Measurements from ENCODE around the gene RPS8. TPM values are rescaled to one million over a fixed set of nuclear protein-coding genes. Genes with fewer than 3 reads are reported as not detected.
"Not testable (repeated sequence)": the region's sequence is repeated elsewhere in the genome, so short reads cannot be mapped to it uniquely, and the experiment has no call there.

Gene RPS8
- total RNA-seq, 1 donor from 2014 or later = 1,179 TPM

GRCh38 chr1:44787506-44787905 lies 12.2 kb downstream of the RPS8 start:
- Mint-ChIP-seq H3K27me3 (ENCODE audit: low read depth) (no peaks in the 10 kb centered on the region), H3K36me3 (ENCODE audit: low read depth) (no peaks in the 10 kb centered on the region), H3K4me1 (ENCODE audit: low read depth) (peaks cover 22% of the 10 kb centered on the region), H3K27ac (ENCODE audit: unreplicated experiment) (no peak overlapping the region), H3K9me3 (ENCODE audit: low read depth) (no peaks in the 10 kb centered on the region), H3K4me3 (ENCODE audit: unreplicated experiment) (no peak overlapping the region)
- peak; percentile 52 for DNase-seq (ENCODE audit: low spot score)
- TF ChIP-seq, protein P1, sequence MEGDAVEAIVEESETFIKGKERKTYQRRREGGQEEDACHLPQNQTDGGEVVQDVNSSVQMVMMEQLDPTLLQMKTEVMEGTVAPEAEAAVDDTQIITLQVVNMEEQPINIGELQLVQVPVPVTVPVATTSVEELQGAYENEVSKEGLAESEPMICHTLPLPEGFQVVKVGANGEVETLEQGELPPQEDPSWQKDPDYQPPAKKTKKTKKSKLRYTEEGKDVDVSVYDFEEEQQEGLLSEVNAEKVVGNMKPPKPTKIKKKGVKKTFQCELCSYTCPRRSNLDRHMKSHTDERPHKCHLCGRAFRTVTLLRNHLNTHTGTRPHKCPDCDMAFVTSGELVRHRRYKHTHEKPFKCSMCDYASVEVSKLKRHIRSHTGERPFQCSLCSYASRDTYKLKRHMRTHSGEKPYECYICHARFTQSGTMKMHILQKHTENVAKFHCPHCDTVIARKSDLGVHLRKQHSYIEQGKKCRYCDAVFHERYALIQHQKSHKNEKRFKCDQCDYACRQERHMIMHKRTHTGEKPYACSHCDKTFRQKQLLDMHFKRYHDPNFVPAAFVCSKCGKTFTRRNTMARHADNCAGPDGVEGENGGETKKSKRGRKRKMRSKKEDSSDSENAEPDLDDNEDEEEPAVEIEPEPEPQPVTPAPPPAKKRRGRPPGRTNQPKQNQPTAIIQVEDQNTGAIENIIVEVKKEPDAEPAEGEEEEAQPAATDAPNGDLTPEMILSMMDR (IDR thresholded peaks at IDR 0.05) = no peak

GRCh38 chr1:44788120-44788860 lies 12.9 kb downstream of the RPS8 start, which contains the start of gene BEST4:
BEST4 (minus strand) TSS chr1:44788170; CDS start chr1:44787705, 465 bp downstream.
- TF ChIP-seq, protein P1 (IDR thresholded peaks at IDR 0.05) = no peak
- Mint-ChIP-seq H3K9me3 (ENCODE audit: low read depth) (no peaks in the 10 kb centered on the region), H3K4me1 (ENCODE audit: low read depth) (peaks cover 21% of the 10 kb centered on the region), H3K36me3 (ENCODE audit: low read depth) (no peaks in the 10 kb centered on the region), H3K27me3 (ENCODE audit: low read depth) (no peaks in the 10 kb centered on the region), H3K4me3 (ENCODE audit: unreplicated experiment) (no peak within 1 kb of the TSS), H3K27ac (ENCODE audit: unreplicated experiment) (no peak within 1 kb of the TSS)
- peak; percentile 66 for DNase-seq (ENCODE audit: low spot score)

DNA sequence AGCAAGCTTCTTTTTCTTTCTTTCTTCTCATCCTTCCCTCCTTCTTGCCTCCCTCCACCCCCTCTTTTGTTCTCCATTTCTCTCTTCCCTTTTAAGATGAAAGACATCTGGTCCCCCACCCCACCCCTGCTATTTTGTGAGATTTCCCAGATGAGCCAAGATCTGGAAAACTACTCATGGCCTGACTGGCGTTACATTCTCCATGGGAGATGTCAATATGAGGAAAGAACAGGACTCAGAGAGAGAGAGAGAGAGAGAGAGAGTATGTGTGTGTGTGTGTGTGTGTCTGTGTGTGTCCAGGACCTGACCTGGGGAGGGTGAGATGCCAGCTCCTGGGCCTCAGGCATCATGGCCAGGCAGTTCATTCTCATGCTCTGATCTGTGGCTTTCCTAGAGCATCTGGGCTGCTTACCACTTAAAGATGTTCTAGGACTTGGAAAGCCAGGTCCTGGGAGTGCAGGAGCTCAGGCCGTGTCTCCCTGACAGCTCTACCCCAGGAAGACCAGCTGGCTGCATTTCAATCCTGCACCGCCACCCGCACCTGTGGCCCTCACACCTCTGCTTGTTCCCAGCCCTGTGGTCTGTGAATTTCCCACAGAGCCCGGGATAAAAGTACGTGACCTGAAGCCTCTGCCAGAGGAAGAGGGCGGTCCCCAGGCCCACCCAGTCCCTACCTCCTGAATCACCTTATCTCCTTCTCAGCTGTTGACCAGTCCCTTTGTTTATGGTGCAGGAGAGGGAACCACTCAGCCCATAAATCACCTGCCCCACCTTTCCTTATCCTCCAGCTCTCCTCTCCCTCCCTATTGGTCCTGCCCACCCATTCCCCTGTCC lies 15.8 kb downstream of the RPS8 start:
- no peaks in the 10 kb centered on the region for H3K27me3 Mint-ChIP-seq (ENCODE audit: low read depth)
- H3K36me3 Mint-ChIP-seq (ENCODE audit: low read depth) = no peaks in the 10 kb centered on the region
- DNase-seq (ENCODE audit: low spot score) = peak; percentile 71
- TF ChIP-seq, protein P1 (IDR thresholded peaks at IDR 0.05) = no peak
- no peak overlapping the region for H3K4me3 Mint-ChIP-seq (ENCODE audit: unreplicated experiment)
- H3K9me3 Mint-ChIP-seq (ENCODE audit: low read depth) = no peaks in the 10 kb centered on the region
- H3K4me1 Mint-ChIP-seq (ENCODE audit: low read depth) = peaks cover 9% of the 10 kb centered on the region
- no peak overlapping the region for H3K27ac Mint-ChIP-seq (ENCODE audit: unreplicated experiment)

DNA sequence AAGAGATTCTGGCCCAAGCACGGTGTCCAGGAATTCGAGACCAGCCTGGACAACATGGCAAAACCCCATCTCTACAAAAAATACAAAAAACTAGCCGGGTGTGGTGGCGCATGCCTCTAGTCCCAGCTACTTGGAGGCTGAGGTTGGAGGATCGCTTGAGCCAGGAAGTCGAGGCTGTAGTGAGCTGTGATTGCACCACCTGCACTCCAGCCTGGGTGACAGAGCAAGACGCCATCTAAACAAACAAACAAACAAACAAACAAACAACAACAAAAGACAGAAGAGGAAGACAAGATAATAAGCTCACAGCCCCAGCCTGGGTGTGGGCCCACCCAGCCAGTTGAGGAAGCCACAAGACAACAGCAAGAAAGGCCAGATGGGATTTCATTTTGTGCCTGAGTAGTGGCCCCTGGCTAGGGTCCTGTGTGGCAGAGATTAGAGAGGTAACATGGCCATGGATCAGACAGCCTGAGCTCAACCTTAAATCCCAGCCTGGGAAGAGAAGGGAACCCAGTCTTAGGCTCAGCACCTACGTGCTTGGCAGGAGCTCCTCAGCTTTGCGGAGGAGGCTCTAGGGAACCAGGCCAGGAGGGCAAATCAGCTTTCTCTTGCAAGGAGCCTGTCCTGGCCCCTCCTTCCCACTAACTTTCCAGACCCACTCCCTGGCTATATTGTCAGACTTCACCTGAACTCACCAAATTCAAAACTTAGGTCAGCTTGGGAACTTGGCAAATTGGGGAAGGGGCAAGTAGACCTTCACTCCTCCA lies 17.6 kb downstream of the RPS8 start:
- DNase-seq (ENCODE audit: low spot score) = peak; percentile 34
- H3K36me3 Mint-ChIP-seq (ENCODE audit: low read depth) = no peaks in the 10 kb centered on the region
- peaks cover 6% of the 10 kb centered on the region for H3K4me1 Mint-ChIP-seq (ENCODE audit: low read depth)
- no peak overlapping the region for H3K27ac Mint-ChIP-seq (ENCODE audit: unreplicated experiment)
- TF ChIP-seq, protein P1 (IDR thresholded peaks at IDR 0.05) = no peak
- H3K27me3 Mint-ChIP-seq (ENCODE audit: low read depth) = no peaks in the 10 kb centered on the region
- no peaks in the 10 kb centered on the region for H3K9me3 Mint-ChIP-seq (ENCODE audit: low read depth)
- no peak overlapping the region for H3K4me3 Mint-ChIP-seq (ENCODE audit: unreplicated experiment)

GRCh38 chr1:44797886-44798285 lies 22.5 kb downstream of the RPS8 start:
- H3K27me3 Mint-ChIP-seq (ENCODE audit: low read depth); H3K9me3 Mint-ChIP-seq (ENCODE audit: low read depth); H3K27ac Mint-ChIP-seq (ENCODE audit: unreplicated experiment); H3K4me3 Mint-ChIP-seq (ENCODE audit: unreplicated experiment): not testable (repeated sequence)
- H3K4me1 Mint-ChIP-seq (ENCODE audit: low read depth) = peaks cover 31% of the 10 kb centered on the region
- DNase-seq (ENCODE audit: low spot score) = peak; percentile 30
- peaks cover 11% of the 10 kb centered on the region for H3K36me3 Mint-ChIP-seq (ENCODE audit: low read depth)
